GM21381 (cell line): ENCODE data around the gene CENPX.

Experiments used
- ATAC-seq: cut with Tn5 transposase; IDR thresholded peaks from one replicate; pipeline ENCODE4 v1.9.1; 2021; ENCODE audit warnings: mild to moderate bottlenecking, moderate library complexity; ENCODE audit not compliant: unreplicated experiment

Gene CENPX

GRCh38 chr17:82000803-82001570, 21.7 kb downstream of the CENPX start:
- ATAC-seq = no peak

- no peak for ATAC-seq
These were observed 22.5 kb downstream of the CENPX start for GRCh38 chr17:81999976-82000802.

- ATAC-seq = no peak
These were observed 23.1 kb downstream of the CENPX start for GRCh38 chr17:81999587-81999975.

DNA sequence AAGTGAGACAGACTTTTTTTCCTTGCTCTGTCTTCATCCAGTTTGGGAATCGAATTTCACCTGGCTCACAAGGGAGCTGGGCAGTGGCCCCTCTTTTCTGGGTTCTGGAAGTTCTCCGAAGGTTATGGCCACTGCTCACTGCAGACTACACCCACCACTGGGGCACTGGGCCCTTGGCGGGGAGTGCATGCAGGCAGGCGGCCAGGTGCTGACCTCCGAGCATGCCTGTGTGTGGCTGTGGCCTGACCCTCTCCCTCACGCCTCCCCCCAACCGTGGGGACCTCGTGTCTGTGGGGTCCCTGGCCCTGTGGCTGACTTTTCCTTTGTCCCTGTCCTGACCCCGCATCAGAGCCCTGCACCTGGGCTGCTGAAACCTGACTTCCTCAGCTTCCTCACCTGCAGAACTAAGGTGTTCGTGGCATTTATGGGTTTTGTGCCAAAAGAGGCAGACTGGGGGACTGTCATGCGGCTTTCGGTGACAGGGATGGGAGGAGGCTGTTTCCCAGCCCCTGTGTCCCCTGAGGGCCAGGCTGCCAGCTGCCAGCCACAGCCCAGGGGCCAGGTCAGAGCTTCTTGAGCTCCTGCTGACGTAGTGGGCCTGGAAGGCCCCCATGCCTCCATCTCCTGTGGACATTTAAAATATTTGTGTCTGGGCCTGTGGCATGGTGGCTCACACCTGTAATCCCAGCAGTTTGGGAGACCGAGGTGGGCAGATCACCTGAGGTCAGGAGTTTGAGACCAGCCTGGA, 23.8 kb downstream of the CENPX start:
- no peak for ATAC-seq

DNA sequence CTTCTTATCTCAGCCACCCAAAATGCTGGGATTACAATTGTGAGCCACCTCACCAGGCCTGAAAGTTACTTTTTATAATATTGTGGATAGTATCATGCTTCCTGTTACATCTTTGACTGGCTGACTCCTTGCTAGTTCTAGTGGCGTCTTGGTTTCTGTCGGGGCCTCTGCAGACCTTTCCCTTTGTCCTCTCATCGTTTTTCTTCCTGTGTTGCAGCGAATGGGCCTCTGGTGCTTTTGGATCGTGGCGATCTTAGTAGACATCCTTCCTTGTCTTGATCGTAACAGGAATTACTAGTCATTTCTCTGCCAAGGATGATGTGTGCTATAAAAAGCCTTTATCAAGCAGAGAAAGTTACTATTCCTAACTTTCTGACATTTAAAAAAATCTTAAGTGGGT, 24.5 kb downstream of the CENPX start:
- no peak for ATAC-seq

DNA sequence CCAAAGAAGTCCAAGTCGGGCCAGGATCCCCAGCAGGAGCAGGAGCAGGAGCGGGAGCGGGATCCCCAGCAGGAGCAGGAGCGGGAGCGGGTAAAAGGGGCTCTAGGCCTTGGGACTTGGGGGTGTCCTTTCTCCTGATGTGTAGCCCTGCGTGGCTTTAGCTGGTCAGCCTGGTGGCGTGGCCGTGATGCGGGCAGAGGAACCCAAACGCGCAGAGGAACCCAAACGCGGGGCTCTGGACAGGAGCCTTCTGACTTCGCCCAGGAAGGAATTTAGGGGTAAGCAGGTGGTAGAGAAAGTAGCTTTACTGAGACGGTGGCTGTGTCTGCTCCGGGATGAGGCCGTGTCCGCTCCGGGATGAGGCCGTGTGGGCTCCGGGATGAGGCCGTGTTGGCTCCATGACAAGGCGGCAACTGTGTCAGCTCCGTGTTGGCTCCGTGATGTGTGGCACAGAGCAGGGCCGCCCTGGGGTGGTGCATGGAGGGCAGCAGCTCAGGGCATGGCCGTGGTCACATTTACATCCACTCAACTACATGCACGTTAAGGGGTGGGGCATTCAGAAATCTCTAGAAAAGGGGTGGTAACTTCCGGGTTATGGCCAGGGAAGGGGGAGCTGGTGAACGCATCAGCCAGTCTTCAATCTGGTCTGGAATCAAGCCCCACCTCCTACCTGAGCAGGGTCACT, 25.8 kb downstream of the CENPX start:
- no peak for ATAC-seq

DNA sequence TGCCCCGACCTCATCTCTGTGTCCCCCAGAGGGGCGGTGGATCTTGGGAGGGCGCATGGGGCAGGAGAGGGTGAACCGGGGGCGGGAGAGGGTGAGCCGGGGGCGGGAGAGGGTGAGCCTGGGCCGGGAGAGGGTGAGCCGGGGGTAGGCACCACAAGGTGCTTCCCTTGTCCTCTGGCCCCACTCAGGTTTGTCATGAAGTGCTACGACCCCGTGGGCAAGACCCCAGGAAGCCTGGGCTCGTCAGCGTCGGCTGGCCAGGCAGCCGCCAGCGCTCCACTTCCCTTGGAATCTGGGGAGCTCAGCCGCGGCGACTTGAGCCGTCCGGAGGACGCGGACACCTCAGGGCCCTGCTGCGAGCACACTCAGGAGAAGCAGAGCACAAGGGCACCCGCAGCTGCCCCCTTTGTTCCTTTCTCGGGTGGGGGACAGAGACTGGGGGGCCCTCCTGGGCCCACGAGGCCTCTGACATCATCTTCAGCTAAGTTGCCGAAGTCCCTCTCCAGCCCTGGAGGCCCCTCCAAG, 26.4 kb downstream of the CENPX start:
- no peak for ATAC-seq

- no peak for ATAC-seq
These were observed 27.0 kb downstream of the CENPX start for GRCh38 chr17:81995463-81996231.

GRCh38 chr17:81994593-81995462, 27.9 kb downstream of the CENPX start:
- ATAC-seq = no peak

DNA sequence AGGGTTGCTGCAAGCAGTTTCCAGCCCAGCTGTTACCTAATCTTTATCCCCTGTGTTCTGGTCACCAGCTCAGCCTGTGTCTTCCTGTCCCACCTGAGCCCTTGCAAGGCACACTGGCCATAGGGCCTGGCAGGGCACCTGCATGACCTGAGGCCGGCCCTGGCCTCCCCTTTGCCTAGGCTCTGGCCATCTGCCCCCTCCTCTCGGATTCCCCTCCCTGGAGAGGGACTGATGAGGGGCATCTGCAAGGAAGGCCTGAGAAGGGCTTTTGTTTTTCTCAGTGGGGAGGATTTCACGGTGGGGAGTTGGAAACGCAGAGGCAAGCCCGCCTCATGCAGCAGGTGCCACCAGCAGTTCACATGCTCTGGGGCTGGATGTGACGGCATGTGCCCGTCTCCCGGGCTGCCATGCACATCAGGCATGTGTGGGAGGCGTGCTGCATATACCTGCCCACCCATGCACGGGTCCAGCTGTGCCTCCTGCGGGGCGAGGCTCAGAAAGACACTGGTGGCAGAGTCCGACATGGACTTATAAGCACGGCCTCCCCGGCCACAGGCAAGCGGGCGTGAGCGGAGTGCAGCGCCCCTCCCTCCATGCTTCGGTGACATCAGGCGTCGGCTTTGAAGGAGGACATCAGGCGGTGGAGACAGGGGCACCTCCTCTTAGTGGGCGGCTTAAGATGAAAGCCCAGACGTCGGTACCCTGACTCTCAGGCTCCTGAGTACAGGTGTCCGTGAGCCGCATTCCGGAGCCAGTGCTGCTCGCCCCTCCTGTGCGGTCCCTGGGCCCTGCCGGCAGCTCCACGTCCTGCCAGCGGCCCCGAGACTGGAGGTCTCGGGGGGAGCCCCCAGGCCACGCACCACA, 28.7 kb downstream of the CENPX start:
- ATAC-seq = no peak

DNA sequence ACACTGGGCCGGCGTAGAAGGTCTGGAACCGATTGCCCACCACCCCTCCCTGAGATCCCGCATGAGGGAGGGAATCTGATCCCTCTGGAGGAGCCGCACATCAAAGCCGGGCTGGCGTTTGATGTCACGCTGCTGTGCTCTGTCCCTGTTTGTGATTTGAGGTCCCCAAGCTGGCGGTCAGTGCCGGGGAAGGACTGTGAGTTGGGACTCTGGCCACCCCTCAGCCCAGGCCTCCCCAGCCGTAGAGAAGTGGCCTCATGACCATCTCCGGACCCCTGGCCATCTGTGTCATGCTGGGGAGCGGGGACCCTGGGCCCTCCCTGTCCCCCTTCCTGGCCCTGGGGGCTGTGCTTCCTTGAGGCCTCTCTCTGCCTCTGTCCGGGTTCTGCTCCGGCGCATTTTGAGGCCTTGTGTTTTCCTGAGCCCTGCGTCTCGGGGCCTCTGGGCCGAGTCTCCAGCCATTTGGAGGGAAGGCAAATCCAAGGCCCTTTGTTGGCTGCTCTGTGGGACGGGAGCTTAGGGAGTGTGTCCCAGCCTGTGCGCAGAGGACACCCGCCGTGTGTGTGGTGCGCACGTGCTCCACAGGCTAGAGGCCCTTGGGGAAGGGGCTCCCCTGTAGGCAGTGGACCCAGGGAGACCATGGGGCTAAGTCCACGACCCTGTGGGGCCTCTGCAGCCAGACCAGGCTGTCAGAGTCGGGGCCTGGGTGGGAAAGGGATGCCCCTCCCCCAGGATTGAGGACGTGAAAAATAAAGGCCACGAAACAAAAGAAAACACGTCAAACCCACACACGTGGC, 30.2 kb downstream of the CENPX start:
- ATAC-seq = no peak

DNA sequence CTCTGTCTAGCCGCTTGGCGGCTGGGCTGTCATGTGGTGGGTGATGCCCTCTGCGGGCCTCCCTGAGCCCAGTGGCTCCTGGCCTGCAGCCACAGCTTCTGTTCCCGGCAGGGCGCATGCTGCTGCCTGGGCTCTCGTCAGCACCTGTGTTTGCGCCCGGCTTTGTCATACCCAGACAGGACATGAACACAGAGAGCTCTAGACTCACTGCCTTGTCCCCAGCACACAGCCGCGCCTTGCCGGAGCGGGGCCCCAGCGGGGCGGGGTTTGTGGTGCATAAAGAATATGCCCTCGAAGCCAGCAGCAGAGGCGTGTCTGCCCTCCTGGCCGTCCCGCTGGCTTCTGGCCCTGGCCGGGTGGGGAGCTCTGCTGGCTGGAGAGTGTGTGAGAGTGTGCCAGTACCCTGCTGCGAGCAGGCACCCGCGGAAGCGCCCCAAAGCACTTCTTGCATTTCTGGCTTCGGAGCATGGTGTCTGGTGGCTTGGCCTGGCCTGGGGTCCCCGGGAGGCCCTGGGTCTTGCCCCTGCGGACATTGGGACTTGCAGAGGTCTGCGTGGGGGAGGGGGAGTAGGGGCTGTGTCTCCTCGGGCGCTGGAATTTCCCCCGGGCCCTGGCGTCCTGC, 30.9 kb downstream of the CENPX start:
- ATAC-seq = no peak

- ATAC-seq = no peak
These were observed 31.6 kb downstream of the CENPX start for GRCh38 chr17:81990836-81991683.

- ATAC-seq = no peak
These were observed 35.4 kb downstream of the CENPX start for GRCh38 chr17:81987161-81987770.

DNA sequence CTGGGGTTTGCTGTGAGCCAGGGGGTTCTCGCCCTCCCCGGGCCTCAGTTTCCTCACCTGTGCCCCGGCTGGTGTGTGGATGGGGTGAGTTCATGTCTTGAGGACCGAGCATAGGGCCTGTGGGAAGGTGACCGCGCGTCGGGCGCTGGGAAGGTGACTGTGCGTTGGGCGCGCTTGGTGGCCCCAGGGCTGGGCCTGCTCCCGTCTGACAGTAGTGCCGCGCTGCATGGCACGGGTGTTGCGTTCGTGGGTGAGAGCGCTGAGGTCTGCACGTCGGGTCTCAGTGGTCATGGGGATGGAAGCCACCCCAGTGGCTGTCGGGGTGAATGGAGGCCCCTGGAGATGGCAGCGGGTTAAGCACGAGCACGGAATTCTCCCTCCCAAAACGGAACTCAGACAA, 36.1 kb downstream of the CENPX start:
- no peak for ATAC-seq
